Measurements from ENCODE around the gene KRTDAP. TPM values are rescaled to one million over a fixed set of nuclear protein-coding genes. Genes with fewer than 3 reads are reported as not detected.

KRTDAP gene
- total and polyA plus RNA-seq, 10 of the 15 experiments (the other 5 are each of a cell fraction or from before 2014, with no cell fraction given), result 0.23 TPM; not detected in 9

DNA sequence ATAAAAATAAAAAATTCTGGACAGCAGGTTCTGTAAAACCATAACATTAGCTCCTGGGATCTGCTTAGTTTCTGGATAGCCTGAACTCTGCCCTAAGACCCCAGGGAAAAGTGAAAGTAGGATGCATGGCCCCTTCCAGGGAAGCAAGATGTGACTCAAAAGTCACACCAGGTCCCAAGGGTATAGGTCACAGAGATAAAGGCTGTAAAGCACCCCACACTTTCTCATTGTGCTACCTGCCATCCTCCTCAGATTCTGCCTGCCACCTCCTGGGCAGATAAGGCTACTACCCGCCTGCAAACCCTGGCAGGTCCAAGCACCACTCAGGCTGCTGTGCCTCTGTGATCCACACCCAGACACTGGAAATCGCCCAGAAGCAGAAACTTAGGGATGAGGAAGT lies 21.6 kb downstream of the KRTDAP start (continued):
- TF ChIP-seq MXI1 (IDR thresholded peaks at IDR 0.05; ENCODE audit: low read depth, low read length) (no peak), MLLT1 (IDR thresholded peaks at IDR 0.05) (peak; percentile 53; the same call in 1 of the 2 replicates), ZNF384 (IDR thresholded peaks at IDR 0.05; ENCODE audit: borderline replicate concordance, low read depth, low read length) (no peak), BACH1 (IDR thresholded peaks at IDR 0.05; ENCODE audit: borderline replicate concordance) (no peak; the same call in 1 of the 2 replicates), SMARCA5 (IDR thresholded peaks at IDR 0.05) (0 out of 2 replicates have a peak, but pooled peaks have one; percentile 34), JUNB (IDR thresholded peaks at IDR 0.05) (peak; percentile 55), CREM (IDR thresholded peaks at IDR 0.05; ENCODE audit: low read depth) (no peak), SUZ12 (IDR thresholded peaks at IDR 0.05; ENCODE audit: unreplicated experiment) (no peak), TCF12 (IDR thresholded peaks at IDR 0.05; ENCODE audit: low read depth, low read length) (peak; percentile 81), NFIC (IDR thresholded peaks at IDR 0.05; ENCODE audit: low read depth, low read length) (no peak; the same call in 1 of the 2 replicates), CBFB (IDR thresholded peaks at IDR 0.05; ENCODE audit: low read depth) (no peak), ZNF274 (IDR thresholded peaks at IDR 0.05; ENCODE audit: insufficient read depth, insufficient read length) (no peak), MEF2B (IDR thresholded peaks at IDR 0.05; ENCODE audit: partially characterized antibody, poor library complexity, severe bottlenecking) (peak; percentile 99), BCLAF1 (IDR thresholded peaks at IDR 0.05) (no peak), RB1 (IDR thresholded peaks at IDR 0.05; ENCODE audit: borderline replicate concordance) (peak; percentile 94; the same call in 1 of the 2 replicates), PAX8 (IDR thresholded peaks at IDR 0.05) (no peak), MAX (IDR thresholded peaks at IDR 0.05; ENCODE audit: low read depth, low read length) (no peak)
- TF ChIP-seq, protein P1, sequence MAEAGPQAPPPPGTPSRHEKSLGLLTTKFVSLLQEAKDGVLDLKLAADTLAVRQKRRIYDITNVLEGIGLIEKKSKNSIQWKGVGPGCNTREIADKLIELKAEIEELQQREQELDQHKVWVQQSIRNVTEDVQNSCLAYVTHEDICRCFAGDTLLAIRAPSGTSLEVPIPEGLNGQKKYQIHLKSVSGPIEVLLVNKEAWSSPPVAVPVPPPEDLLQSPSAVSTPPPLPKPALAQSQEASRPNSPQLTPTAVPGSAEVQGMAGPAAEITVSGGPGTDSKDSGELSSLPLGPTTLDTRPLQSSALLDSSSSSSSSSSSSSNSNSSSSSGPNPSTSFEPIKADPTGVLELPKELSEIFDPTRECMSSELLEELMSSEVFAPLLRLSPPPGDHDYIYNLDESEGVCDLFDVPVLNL (IDR thresholded peaks at IDR 0.05; ENCODE audit: low read depth, low read length), result no peak
- TF ChIP-seq, protein P2, sequence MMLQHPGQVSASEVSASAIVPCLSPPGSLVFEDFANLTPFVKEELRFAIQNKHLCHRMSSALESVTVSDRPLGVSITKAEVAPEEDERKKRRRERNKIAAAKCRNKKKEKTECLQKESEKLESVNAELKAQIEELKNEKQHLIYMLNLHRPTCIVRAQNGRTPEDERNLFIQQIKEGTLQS (IDR thresholded peaks at IDR 0.05; ENCODE audit: borderline replicate concordance, extremely low read depth, low read depth, low read length), result no peak
- TF ChIP-seq, protein P3, sequence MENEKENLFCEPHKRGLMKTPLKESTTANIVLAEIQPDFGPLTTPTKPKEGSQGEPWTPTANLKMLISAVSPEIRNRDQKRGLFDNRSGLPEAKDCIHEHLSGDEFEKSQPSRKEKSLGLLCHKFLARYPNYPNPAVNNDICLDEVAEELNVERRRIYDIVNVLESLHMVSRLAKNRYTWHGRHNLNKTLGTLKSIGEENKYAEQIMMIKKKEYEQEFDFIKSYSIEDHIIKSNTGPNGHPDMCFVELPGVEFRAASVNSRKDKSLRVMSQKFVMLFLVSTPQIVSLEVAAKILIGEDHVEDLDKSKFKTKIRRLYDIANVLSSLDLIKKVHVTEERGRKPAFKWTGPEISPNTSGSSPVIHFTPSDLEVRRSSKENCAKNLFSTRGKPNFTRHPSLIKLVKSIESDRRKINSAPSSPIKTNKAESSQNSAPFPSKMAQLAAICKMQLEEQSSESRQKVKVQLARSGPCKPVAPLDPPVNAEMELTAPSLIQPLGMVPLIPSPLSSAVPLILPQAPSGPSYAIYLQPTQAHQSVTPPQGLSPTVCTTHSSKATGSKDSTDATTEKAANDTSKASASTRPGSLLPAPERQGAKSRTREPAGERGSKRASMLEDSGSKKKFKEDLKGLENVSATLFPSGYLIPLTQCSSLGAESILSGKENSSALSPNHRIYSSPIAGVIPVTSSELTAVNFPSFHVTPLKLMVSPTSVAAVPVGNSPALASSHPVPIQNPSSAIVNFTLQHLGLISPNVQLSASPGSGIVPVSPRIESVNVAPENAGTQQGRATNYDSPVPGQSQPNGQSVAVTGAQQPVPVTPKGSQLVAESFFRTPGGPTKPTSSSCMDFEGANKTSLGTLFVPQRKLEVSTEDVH (IDR thresholded peaks at IDR 0.05; ENCODE audit: low read depth, partially characterized antibody), result no peak
- TF ChIP-seq, protein P4, sequence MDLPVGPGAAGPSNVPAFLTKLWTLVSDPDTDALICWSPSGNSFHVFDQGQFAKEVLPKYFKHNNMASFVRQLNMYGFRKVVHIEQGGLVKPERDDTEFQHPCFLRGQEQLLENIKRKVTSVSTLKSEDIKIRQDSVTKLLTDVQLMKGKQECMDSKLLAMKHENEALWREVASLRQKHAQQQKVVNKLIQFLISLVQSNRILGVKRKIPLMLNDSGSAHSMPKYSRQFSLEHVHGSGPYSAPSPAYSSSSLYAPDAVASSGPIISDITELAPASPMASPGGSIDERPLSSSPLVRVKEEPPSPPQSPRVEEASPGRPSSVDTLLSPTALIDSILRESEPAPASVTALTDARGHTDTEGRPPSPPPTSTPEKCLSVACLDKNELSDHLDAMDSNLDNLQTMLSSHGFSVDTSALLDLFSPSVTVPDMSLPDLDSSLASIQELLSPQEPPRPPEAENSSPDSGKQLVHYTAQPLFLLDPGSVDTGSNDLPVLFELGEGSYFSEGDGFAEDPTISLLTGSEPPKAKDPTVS (IDR thresholded peaks at IDR 0.05; ENCODE audit: low read depth, low read length), result no peak

All from GM12878 (cell line).